SU-DHL-6 (cell line): ENCODE measurements around the gene SRSF8.

Experiments
- H2AFZ ChIP-seq: fragments of 200-600 bp; sonication (generic); 2 replicates; pipeline ENCODE4 v1.6.1; 2014; ENCODE audit warnings: low read depth, mild to moderate bottlenecking, moderate library complexity, mixed read lengths, antibody characterized with exemption, low read length; ENCODE audit not compliant: severe bottlenecking
- H3F3A ChIP-seq: fragments of 200-600 bp; shearing (Covaris generic); 2 replicates; pipeline ENCODE4 v1.6.0; 2016; ENCODE audit warnings: antibody characterized with exemption, mild to moderate bottlenecking; ENCODE audit not compliant: insufficient read depth
- H3K27ac ChIP-seq: fragments of 200-600 bp; sonication (generic); 2 replicates; pipeline ENCODE4 v1.5.1; 2016; ENCODE audit warnings: low read depth, mild to moderate bottlenecking, low read length, moderate library complexity, mixed read lengths
- H3K27me3 ChIP-seq: fragments of 200-600 bp; sonication (generic), shearing (Covaris generic); 2 replicates; pipeline ENCODE4 v1.6.0; 2014; ENCODE audit warnings: mild to moderate bottlenecking, low read length
- H3K36me3 ChIP-seq: fragments of 200-600 bp; sonication (generic); 2 replicates; pipeline ENCODE4 v1.6.1; 2014; ENCODE audit warnings: mild to moderate bottlenecking, low read length, mixed read lengths
- H3K4me2 ChIP-seq: fragments of 300-600, 200-600 bp; shearing (Covaris generic), sonication (generic); 2 replicates; pipeline ENCODE4 v1.6.0; 2014; ENCODE audit warnings: low read length, low read depth, mild to moderate bottlenecking; ENCODE audit not compliant: poor library complexity, severe bottlenecking
- H3K4me3 ChIP-seq: fragments of 200-600 bp; sonication (generic); 2 replicates; pipeline ENCODE4 v1.5.1; 2014; ENCODE audit warnings: antibody characterized with exemption, low read length, mild to moderate bottlenecking, mixed read lengths; ENCODE audit not compliant: insufficient read depth, poor library complexity, severe bottlenecking
- H3K79me2 ChIP-seq: fragments of 200-600 bp; sonication (generic); 2 replicates; pipeline ENCODE4 v1.6.1; 2014; ENCODE audit warnings: mild to moderate bottlenecking, low read length, moderate library complexity; ENCODE audit not compliant: insufficient read depth
- H3K9ac ChIP-seq: fragments of 200-600 bp; sonication (generic); 2 replicates; pipeline ENCODE4 v1.7.0; 2014; ENCODE audit warnings: mild to moderate bottlenecking, low read length
- H3K9me2 ChIP-seq: fragments of 200-600 bp; sonication (generic); replicated peaks from 2 replicates; pipeline ENCODE4 v1.6.1; 2014; ENCODE audit warnings: low read length; ENCODE audit not compliant: insufficient read depth
- H3K9me3 ChIP-seq: fragments of 200-600 bp; sonication (generic); 2 replicates; pipeline ENCODE4 v1.6.1; 2014; ENCODE audit warnings: low read length, mixed read lengths; ENCODE audit not compliant: insufficient read depth
- H4K20me1 ChIP-seq: fragments of 200-600 bp; sonication (generic); 2 replicates; pipeline ENCODE4 v1.6.1; 2014; ENCODE audit warnings: low read depth, mild to moderate bottlenecking, antibody characterized with exemption, low read length, moderate library complexity, mixed read lengths
- EZH2phosphoT487 ChIP-seq: fragments of 200-600 bp; sonication (generic), shearing (Covaris generic); conservative IDR thresholded peaks from 2 replicates; pipeline ENCODE4 v1.6.1; 2018; ENCODE audit warnings: mild to moderate bottlenecking, antibody characterized with exemption, low read length, moderate library complexity, mixed read lengths
- TF ChIP-seq, protein P1 (sequence below): fragments of 200-600 bp; sonication (generic); IDR thresholded peaks from one replicate; pipeline ENCODE4 v1.5.1; 2017; ENCODE audit warnings: antibody characterized with exemption, mild to moderate bottlenecking, low read length, moderate library complexity; ENCODE audit not compliant: insufficient read depth, poor library complexity, severe bottlenecking

SRSF8 gene

GRCh38 chr11:95055283-95055897 is 11.3 kb upstream of the SRSF8 start:
- Histone ChIP-seq H3K4me2 (no peak overlapping the region), H2AFZ (no peak overlapping the region), H3K4me3 (no peak overlapping the region), H3K9me3 (no peaks in the 10 kb centered on the region), H3K79me2 (no peaks in the 10 kb centered on the region), H3K9ac (no peak overlapping the region), H3K9me2 (no peaks in the 10 kb centered on the region), H3K36me3 (no peaks in the 10 kb centered on the region), H3K27ac (no peak overlapping the region), H3F3A (no peaks in the 10 kb centered on the region), H4K20me1 (no peaks in the 10 kb centered on the region), H3K27me3 (no peaks in the 10 kb centered on the region)
- TF ChIP-seq, protein P1, sequence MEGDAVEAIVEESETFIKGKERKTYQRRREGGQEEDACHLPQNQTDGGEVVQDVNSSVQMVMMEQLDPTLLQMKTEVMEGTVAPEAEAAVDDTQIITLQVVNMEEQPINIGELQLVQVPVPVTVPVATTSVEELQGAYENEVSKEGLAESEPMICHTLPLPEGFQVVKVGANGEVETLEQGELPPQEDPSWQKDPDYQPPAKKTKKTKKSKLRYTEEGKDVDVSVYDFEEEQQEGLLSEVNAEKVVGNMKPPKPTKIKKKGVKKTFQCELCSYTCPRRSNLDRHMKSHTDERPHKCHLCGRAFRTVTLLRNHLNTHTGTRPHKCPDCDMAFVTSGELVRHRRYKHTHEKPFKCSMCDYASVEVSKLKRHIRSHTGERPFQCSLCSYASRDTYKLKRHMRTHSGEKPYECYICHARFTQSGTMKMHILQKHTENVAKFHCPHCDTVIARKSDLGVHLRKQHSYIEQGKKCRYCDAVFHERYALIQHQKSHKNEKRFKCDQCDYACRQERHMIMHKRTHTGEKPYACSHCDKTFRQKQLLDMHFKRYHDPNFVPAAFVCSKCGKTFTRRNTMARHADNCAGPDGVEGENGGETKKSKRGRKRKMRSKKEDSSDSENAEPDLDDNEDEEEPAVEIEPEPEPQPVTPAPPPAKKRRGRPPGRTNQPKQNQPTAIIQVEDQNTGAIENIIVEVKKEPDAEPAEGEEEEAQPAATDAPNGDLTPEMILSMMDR = no peak
- TF ChIP-seq EZH2phosphoT487 = no peak

GRCh38 chr11:95057959-95058358 is 8.8 kb upstream of the SRSF8 start:
- TF ChIP-seq, protein P1 = no peak
- TF ChIP-seq EZH2phosphoT487 = no peak
- Histone ChIP-seq H3K36me3 (no peaks in the 10 kb centered on the region), H3K27me3 (no peaks in the 10 kb centered on the region), H3K9ac (no peak overlapping the region), H2AFZ (no peak overlapping the region), H3K9me2 (no peaks in the 10 kb centered on the region), H3K4me3 (no peak overlapping the region), H4K20me1 (no peaks in the 10 kb centered on the region), H3K27ac (no peak overlapping the region), H3K79me2 (no peaks in the 10 kb centered on the region), H3K9me3 (no peaks in the 10 kb centered on the region), H3F3A (no peaks in the 10 kb centered on the region), H3K4me2 (no peak overlapping the region)

- TF ChIP-seq EZH2phosphoT487 = no peak
- TF ChIP-seq, protein P1 = no peak
- H3K9me2 ChIP-seq = no peaks in the 10 kb centered on the region
These were observed 8.1 kb upstream of the SRSF8 start for GRCh38 chr11:95058621-95059020.

More at GRCh38 chr11:95058621-95059020, 8.1 kb upstream of the SRSF8 start:
- no peak overlapping the region for H3K4me2 ChIP-seq
- no peak overlapping the region for H3K27ac ChIP-seq
- H3K36me3 ChIP-seq = no peaks in the 10 kb centered on the region
- no peaks in the 10 kb centered on the region for H3K9me3 ChIP-seq
- no peaks in the 10 kb centered on the region for H3K79me2 ChIP-seq
- H4K20me1 ChIP-seq = no peaks in the 10 kb centered on the region
- no peak overlapping the region for H2AFZ ChIP-seq
- no peak overlapping the region for H3K4me3 ChIP-seq
- no peak overlapping the region for H3K9ac ChIP-seq
- no peaks in the 10 kb centered on the region for H3K27me3 ChIP-seq
- no peaks in the 10 kb centered on the region for H3F3A ChIP-seq
